ENCODE measurements around the gene TPM4. TPM values are rescaled to one million over a fixed set of nuclear protein-coding genes. Genes with fewer than 3 reads are reported as not detected.

TPM4 gene
- total RNA-seq, 1 experiment from 2014 or later = 307 TPM

GRCh38 chr19:16066611-16067104 lies 9.6 kb upstream of the TPM4 start:
- peaks cover 49% of the 10 kb centered on the region for H3F3A ChIP-seq (ENCODE audit: insufficient read depth, low read depth)
- no peaks in the 10 kb centered on the region for H3K27me3 ChIP-seq (ENCODE audit: insufficient read depth, low read depth)
- BruUV-seq (replicated peaks) = no TSS peak
- H3K4me3 ChIP-seq = peak overlapping the region; percentile 66; the same call in 1 of the 2 replicates
- POLR2A ChIA-PET (ENCODE audit: unreplicated experiment) = interaction anchor here (0.6 to 0.8 kb wide), 3 partner anchors 10 to 364 kb away, joined by 5 to 15 read pairs (median 8); partner anchors contain the start of gene TPM4
- H3K27ac ChIP-seq = peak overlapping the region; percentile 42
- peak overlapping the region; percentile 74 for H3K4me2 ChIP-seq
- H2AFZ ChIP-seq = peak overlapping the region; percentile 71; the same call in 1 of the 2 replicates
- intact Hi-C loops (cut with micrococcal nuclease; ENCODE audit: unreplicated experiment) = no loop called here
- TF ChIP-seq CTCF (conservative IDR thresholded peaks at IDR 0.05) = peak; percentile 49
- no peak for TF ChIP-seq EZH2 (IDR thresholded peaks at IDR 0.05; ENCODE audit: low read depth)
- H4K20me1 ChIP-seq (ENCODE audit: insufficient read depth) = no peaks in the 10 kb centered on the region
- DNase-seq = peak in 1 of 2 experiments; percentile 61
- peaks cover 27% of the 10 kb centered on the region for H3K79me2 ChIP-seq (ENCODE audit: low read depth)
- H3K4me1 ChIP-seq (replicated peaks; ENCODE audit: insufficient read depth) = peaks cover 41% of the 10 kb centered on the region
- H3K9me2 ChIP-seq (ENCODE audit: insufficient read depth) = no peaks in the 10 kb centered on the region
- no peaks in the 10 kb centered on the region for H3K36me3 ChIP-seq (ENCODE audit: low read depth)
- H3K9me3 ChIP-seq (ENCODE audit: insufficient read depth, low read depth) = no peaks in the 10 kb centered on the region
- CTCF ChIA-PET = no interaction called here

DNA sequence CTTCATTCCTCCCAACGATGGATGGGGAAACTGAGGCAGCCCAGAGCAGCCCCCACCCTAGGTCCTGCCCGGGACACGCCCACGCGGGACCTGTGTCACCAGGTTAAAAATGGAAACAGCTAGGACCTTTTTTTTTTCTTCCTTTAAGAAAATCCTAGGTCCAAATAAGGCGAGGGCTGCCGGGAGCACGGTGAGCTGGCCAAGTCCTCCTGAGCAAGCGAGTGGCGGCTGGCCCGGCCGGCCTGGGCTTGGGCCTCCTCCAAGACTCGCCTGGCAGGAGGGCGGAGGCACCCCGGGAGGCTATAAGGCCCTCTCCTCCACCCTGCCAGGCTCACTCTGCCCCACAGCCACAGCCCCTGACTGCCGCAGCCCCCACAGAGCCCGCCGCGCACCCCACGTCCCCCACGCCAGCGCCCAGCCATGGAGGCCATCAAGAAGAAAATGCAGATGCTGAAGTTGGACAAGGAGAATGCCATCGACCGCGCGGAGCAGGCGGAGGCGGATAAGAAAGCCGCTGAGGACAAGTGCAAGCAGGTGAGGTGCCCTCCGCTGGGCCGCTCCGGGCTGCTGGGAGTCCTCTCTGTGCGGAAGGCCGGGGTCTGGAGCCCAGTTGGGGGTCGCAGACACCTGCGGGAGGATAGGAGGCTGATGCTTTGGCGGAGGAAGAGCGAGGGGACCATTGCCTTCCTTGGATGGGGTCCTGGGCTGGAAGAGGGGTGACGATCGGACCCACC lies 8.9 kb upstream of the TPM4 start:
- H3K4me2 ChIP-seq = peak overlapping the region; percentile 74
- H3K9me2 ChIP-seq (ENCODE audit: insufficient read depth) = no peaks in the 10 kb centered on the region
- BruUV-seq (replicated peaks) = TSS peak; percentile 46
- H3K4me1 ChIP-seq (replicated peaks; ENCODE audit: insufficient read depth) = peaks cover 48% of the 10 kb centered on the region
- H3K79me2 ChIP-seq (ENCODE audit: low read depth) = peaks cover 28% of the 10 kb centered on the region
- intact Hi-C loops (cut with micrococcal nuclease; ENCODE audit: unreplicated experiment) = no loop called here
- H3K4me3 ChIP-seq = peak overlapping the region; percentile 66
- peak; percentile 70 to 71 for DNase-seq
- no peaks in the 10 kb centered on the region for H3K9me3 ChIP-seq (ENCODE audit: insufficient read depth, low read depth)
- no peaks in the 10 kb centered on the region for H3K27me3 ChIP-seq (ENCODE audit: insufficient read depth, low read depth)
- ChIA-PET POLR2A (ENCODE audit: unreplicated experiment) (interaction anchor here (0.6 to 0.7 kb wide), 2 partner anchors 11 to 365 kb away, joined by 5 to 8 read pairs; no protein-coding TSS in a partner anchor), CTCF (interaction anchor here (0.6 kb wide), 1 partner anchor 87 kb away, joined by 3 read pairs; no protein-coding TSS in a partner anchor)
- peak overlapping the region; percentile 71 for H2AFZ ChIP-seq
- H3K36me3 ChIP-seq (ENCODE audit: low read depth) = no peaks in the 10 kb centered on the region
- peaks cover 49% of the 10 kb centered on the region for H3F3A ChIP-seq (ENCODE audit: insufficient read depth, low read depth)
- H4K20me1 ChIP-seq (ENCODE audit: insufficient read depth) = no peaks in the 10 kb centered on the region
- H3K27ac ChIP-seq = peak overlapping the region; percentile 42
- TF ChIP-seq CTCF (conservative IDR thresholded peaks at IDR 0.05) (no peak), EZH2 (IDR thresholded peaks at IDR 0.05; ENCODE audit: low read depth) (no peak)

DNA sequence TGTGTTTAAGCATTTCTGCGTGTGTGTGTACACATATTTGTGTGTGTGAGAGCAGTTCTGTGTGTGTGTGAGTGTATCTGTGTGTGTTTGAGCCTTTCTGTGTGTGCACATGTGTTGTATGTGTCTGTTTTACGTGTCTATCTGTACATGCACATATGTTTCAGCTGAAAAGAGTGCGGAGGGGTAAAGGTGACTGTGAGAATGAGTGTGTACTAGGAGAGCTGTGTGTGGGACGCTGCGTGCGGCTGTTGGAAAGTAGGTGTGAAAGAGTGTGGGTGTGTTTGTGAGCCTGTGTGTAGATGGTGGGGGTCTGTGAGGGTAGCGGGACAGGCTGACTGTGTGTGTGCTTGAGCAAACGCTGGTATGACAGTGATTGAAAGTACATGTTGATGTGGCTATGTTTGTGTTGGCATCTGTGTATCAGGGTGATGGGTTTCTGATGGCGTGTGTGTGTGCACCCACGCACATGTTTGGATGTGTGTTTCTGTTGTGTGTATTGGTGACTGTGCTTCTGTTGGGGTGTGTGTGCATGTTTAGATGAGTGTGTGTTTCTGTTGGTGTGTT lies 7.5 kb upstream of the TPM4 start:
- Histone ChIP-seq H3K4me2 (peak overlapping the region; percentile 74), H3K36me3 (ENCODE audit: low read depth) (no peaks in the 10 kb centered on the region), H3K79me2 (ENCODE audit: low read depth) (peaks cover 28% of the 10 kb centered on the region), H3F3A (ENCODE audit: insufficient read depth, low read depth) (peaks cover 56% of the 10 kb centered on the region), H3K4me3 (peak overlapping the region; percentile 66), H3K27ac (peak overlapping the region; percentile 81), H3K27me3 (ENCODE audit: insufficient read depth, low read depth) (no peaks in the 10 kb centered on the region), H2AFZ (no peak overlapping the region), H3K9me2 (ENCODE audit: insufficient read depth) (no peaks in the 10 kb centered on the region), H4K20me1 (ENCODE audit: insufficient read depth) (no peaks in the 10 kb centered on the region), H3K9me3 (ENCODE audit: insufficient read depth, low read depth) (no peaks in the 10 kb centered on the region), H3K4me1 (replicated peaks; ENCODE audit: insufficient read depth) (peaks cover 46% of the 10 kb centered on the region)
- no TSS peak for BruUV-seq (replicated peaks)
- ChIA-PET POLR2A (ENCODE audit: unreplicated experiment) (no interaction called here), CTCF (no interaction called here)
- no peak for TF ChIP-seq CTCF (conservative IDR thresholded peaks at IDR 0.05)
- TF ChIP-seq EZH2 (IDR thresholded peaks at IDR 0.05; ENCODE audit: low read depth) = no peak
- DNase-seq = no peak
- intact Hi-C loops (cut with micrococcal nuclease; ENCODE audit: unreplicated experiment) = no loop called here

Data from PC-9 (cell line).